Measurements from ENCODE around the gene RFX4.

The RFX4 gene

DNA sequence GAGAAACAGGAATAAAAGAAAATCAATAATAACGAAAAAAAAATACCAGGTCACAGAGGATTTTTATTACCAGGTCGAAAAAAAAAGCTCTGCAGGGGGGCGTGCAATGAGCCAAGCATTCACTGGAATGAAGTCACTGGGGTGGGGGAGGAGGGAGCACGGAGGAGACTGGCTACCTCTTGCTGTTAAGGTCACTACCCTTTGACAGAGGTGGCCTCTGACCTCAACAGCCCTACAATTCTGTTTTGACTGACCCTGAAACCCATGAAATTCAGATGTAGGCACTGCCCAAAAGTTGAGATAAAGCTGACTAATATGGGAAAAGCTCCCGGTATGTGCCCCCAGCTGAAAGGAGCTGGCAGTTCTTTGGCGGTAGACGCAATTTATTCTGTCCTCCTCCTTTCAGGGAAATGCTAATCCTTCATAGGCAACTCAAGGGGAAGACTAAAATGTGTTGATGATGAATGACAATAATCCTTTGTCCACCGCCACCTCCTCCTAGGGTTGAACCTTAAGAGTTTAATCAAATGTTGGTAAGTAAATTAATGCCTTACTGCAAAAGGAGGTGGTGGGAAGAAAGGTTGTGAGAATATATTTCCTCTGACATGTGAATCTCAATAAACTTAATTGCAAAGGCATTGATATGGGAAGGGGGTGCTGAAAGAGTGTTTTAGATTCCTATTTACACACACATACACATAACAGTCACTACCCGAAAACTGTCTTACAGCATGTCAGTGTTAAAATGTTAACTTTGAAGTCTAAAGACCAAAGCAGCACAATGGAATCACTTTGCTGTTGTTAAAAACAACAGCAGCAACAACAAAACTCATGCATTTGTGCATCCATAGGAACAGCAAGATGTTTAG is 185.4 kb downstream of the RFX4 start:
- no peak for DNase-seq

GRCh38 chr12:106769078-106769477 is 186.3 kb downstream of the RFX4 start:
- DNase-seq = no peak

GRCh38 chr12:106769546-106769945 is 186.7 kb downstream of the RFX4 start:
- DNase-seq = no peak

DNA sequence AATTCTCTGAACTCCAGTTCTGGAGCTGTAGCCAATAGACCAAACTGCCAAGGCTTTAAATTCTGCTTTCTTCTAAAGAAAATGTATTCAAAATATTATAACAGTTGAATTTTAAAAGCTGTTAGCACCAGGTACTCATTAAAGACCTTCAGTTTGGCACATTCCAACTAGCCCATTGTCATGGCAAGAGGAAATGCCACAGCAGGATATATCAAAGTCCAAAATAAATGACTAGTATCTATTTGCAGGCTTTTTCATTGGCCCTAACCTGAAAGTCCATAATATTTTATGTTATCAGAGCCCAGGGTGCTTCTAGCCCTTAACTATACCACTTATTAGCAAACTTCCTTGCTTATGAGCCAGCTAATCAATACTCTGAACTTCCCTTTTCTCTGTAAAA is 188.6 kb downstream of the RFX4 start:
- no peak for DNase-seq

- no peak for DNase-seq
These were observed 190.6 kb downstream of the RFX4 start for GRCh38 chr12:106773286-106774004.

- DNase-seq = peak; percentile 87 to 90
These were observed 191.4 kb downstream of the RFX4 start, which contains the start of gene RIC8B for GRCh38 chr12:106774005-106774807. Gene RIC8B, plus strand, starts transcription at chr12:106774682. Its CDS starts 64 bp downstream, at chr12:106774746.

- DNase-seq = no peak
These were observed 192.2 kb downstream of the RFX4 start for GRCh38 chr12:106774808-106775524.

DNA sequence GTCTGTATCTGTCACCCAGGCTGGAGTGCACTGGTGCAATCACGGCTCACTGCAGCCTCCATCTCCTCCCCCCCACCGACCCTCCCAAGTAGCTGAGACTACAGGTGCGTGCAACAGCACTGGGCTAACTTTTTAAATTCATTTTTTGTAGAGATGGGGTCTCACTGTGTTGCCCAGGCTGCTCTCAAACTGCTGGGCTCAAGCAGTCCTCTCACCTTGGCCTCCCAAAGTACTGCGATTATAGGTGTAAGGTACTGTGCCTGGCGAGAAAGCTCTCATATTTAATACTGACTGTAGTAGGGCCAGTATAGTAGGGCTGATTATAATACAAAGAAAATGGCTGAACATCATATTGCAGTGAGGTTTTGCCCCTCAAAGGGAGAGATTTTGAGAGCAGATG is 194.1 kb downstream of the RFX4 start:
- DNase-seq = no peak

DNA sequence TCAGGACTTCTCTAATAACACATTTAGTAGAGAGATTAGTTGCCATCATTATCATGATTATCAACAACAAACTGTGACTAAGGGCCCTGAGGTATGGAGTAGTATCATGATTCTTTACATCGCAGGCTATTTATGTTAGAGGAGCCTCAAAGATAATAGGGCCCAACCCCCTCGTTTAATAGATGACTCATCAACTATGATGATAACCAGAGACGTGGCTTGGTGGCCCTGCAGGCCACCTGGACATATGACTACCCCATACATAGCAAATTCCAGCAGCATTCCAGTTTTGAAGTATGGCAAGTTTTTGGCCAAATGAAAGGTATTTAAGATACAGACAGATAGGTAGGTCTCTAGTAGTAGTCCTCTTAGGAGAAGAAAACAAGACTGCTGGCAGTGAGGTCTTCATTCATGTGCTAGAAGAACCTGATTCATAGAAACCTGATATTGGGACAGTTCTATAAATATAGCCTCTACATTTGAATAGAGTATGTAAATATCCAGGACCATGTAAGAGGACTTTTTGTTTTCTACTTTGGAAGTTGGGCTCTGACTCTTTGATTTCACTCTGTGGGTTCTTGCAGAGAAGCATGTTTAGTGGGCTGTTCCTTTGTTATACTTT is 197.3 kb downstream of the RFX4 start:
- no peak for DNase-seq

DNA sequence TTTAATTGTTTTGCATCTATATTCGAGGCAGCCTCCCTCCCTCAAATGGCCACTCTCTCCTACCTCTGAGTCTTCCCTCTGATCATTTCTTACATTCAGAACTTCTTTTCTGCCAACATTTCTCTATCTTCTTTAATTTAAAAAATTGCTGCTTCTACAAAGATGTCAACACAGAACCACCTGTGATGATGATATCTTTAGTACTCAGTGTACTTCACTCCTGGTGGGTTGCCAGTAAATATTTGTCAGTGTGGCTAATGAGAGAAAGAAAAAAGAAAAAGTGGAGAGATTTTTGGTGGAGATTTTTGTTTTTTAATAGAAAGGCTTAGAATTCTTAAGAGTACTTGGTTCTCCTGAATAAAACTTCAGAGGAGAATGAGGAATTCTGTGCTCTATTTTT is 199.8 kb downstream of the RFX4 start:
- DNase-seq = no peak

DNA sequence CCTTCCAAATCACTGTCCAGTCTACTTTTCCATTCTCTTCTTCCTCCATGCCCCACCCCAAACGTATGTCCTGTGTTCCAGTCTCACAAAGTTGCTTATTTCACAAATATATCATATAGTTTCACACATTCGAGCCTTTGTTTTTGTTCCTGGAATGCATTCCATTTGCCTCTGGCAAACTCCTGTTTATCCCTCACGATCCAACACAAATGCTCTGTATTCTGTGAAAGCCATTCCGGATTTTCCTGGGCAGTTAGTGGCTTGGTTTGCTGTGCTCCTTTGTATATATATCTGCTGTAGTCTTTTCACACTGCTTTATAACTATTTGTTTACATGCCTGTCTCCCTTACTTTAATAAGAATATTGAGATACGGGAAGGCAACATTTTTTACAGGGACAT is 200.7 kb downstream of the RFX4 start:
- DNase-seq = no peak

GRCh38 chr12:106790020-106790419 is 207.2 kb downstream of the RFX4 start:
- peak in 1 of 2 donors; percentile 8 for DNase-seq

GRCh38 chr12:106791531-106791930 is 208.7 kb downstream of the RFX4 start:
- DNase-seq = no peak

DNA sequence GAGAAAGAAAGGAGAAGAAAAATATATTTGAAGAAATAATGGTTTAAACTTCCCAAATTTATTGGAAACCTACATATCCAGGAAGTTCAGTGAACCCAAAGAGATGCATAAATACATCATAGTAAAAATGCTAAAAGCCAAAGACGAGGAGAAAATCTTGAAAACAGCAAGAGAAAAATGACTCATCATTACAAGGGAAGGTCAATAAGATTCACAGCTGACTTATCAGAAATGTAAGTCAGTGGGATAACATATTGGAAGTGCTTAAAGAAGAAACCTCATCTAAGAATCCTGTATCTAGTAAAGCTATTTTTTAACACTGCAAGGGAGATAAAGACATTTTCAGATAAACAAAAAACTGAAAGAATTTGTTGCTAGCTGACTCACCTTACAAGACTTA is 211.6 kb downstream of the RFX4 start:
- no peak for DNase-seq

GRCh38 chr12:106801167-106801708 is 218.4 kb downstream of the RFX4 start:
- no peak for DNase-seq

DNA sequence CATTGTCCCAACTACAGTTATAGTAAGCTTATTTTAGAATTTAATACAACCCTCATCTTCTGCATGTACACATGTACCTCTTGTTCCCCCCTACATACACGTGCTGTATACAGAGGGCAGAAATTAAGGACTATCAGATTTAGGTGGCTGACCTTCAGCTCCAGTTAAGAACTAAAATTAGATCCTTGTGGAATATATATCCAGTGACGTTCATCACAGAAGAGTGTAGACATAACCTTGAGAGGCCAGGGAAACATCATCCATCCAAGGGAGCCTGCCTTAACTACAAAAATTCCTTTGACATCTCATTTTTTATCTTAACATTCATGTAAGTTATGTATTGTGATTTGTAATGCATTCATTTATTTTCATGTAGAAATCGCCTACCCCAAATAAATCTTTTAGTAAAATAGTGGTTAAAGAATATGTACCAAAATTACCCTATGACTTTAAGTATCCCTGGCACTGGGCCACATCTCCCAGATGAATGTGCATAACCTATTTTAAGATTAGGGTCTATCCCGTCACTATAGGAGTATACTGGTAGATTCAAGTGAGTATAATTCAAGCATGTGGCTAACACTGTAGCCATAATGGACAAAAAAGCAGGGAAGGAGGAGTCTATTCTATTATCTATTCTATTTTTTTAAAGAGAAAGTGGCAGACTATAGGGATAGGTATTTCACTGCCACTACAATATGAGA is 219.2 kb downstream of the RFX4 start:
- DNase-seq = no peak

- DNase-seq = no peak
These were observed 221.9 kb downstream of the RFX4 start for GRCh38 chr12:106804668-106805067.
